ENCODE data around the gene SLAMF1. TPM values are rescaled to one million over a fixed set of nuclear protein-coding genes. Genes with fewer than 3 reads are reported as not detected.
"Not testable (repeated sequence)": the region's sequence is repeated elsewhere in the genome, so short reads cannot be mapped to it uniquely, and the experiment has no call there.

SLAMF1 gene
- total RNA-seq, 6 donors from 2014 or later, result 0.11 to 3.9 (median 1.5) TPM

GRCh38 chr1:160560045-160560705, 86.7 kb downstream of the SLAMF1 start:
- H3K27me3 ChIP-seq, result no peaks in the 10 kb centered on the region
- no peak for ATAC-seq (ENCODE audit: low FRiP score in 2 of 2)
- no peaks in the 10 kb centered on the region for H3K36me3 ChIP-seq
- 67 to 72% methylated on average over 4 of the region's 4 CpGs for WGBS, 2 donors
- peaks cover 0 to 6% (median 0%) of the 10 kb centered on the region in 4 donors for H3K4me1 ChIP-seq
- H3K4me3 ChIP-seq, result no peak overlapping the region
- no peak overlapping the region for H3K27ac ChIP-seq
- peaks cover 0 to 8% (median 4%) of the 10 kb centered on the region in 4 donors for H3K9me3 ChIP-seq
- DNase-seq, result no peak
- no peak for TF ChIP-seq POLR2AphosphoS5 (IDR thresholded peaks at IDR 0.05)
- TF ChIP-seq EP300 (IDR thresholded peaks at IDR 0.05), result no peak
- no peak for TF ChIP-seq POLR2A (IDR thresholded peaks at IDR 0.05)
- TF ChIP-seq CTCF (IDR thresholded peaks at IDR 0.05), result no peak

- H3K36me3 ChIP-seq; DNase-seq; H3K9me3 ChIP-seq; H3K27me3 ChIP-seq; H3K4me3 ChIP-seq; H3K4me1 ChIP-seq; ATAC-seq (ENCODE audit: low FRiP score in 2 of 2): not testable (repeated sequence)
- H3K27ac ChIP-seq, result peak overlapping the region in 2 of 4 donors; percentile 21 to 32
- WGBS, 2 donors, result 83 to 84% methylated on average over 3 of the region's 3 CpGs
Observed at GRCh38 chr1:160559437-160559836, 87.4 kb downstream of the SLAMF1 start.

- Histone ChIP-seq H3K36me3 (no peaks in the 10 kb centered on the region), H3K27ac (peak overlapping the region in 2 of 4 donors; percentile 21 to 32), H3K4me1 (peaks cover 0 to 6% (median 0%) of the 10 kb centered on the region in 4 donors), H3K27me3 (no peaks in the 10 kb centered on the region), H3K4me3 (no peak overlapping the region), H3K9me3 (peaks cover 0 to 8% (median 4%) of the 10 kb centered on the region in 4 donors)
- WGBS, 2 donors, result 72 to 76% methylated on average over 4 of the region's 4 CpGs
- DNase-seq (no peak), ATAC-seq (ENCODE audit: low FRiP score in 2 of 2) (no peak)
- TF ChIP-seq EP300 (IDR thresholded peaks at IDR 0.05) (no peak), POLR2A (IDR thresholded peaks at IDR 0.05) (no peak), POLR2AphosphoS5 (IDR thresholded peaks at IDR 0.05) (no peak), CTCF (IDR thresholded peaks at IDR 0.05) (no peak)
Observed at GRCh38 chr1:160558660-160559380, 88.0 kb downstream of the SLAMF1 start.

Other genes starting within 250 kb of the SLAMF1 start
- 1 to 10 TPM; 2.0 to 4.8 (median 2.7) TPM for gene VANGL2, start 246.5 kb downstream of the SLAMF1 start, total RNA-seq
- 10 to 100 TPM in 1 of 6 donors, 1 to 10 TPM in 5; 2.7 to 10.7 (median 3.4) TPM for gene SLAMF6, start 123.8 kb downstream of the SLAMF1 start, total RNA-seq
- gene CD84, start 67.5 kb downstream of the SLAMF1 start, total RNA-seq, result 10 to 100 TPM in 5 of 6 donors, 1 to 10 TPM in 1; 8.9 to 26.4 (median 17.4) TPM
- 10 to 100 TPM in 5 of 6 donors, 1 to 10 TPM in 1; 9.4 to 32.1 (median 16.3) TPM for gene CD48, start 64.8 kb upstream of the SLAMF1 start, total RNA-seq
- 10 to 100 TPM in 2 of 6 donors, 1 to 10 TPM in 3, under 1 TPM in 1; 0.67 to 17.2 (median 3.5) TPM for gene SLAMF7, start 92.2 kb upstream of the SLAMF1 start, total RNA-seq
- gene LY9, start 149.1 kb upstream of the SLAMF1 start, total RNA-seq, result 1 to 10 TPM in 5 of 6 donors, under 1 TPM in 1; 0.78 to 6.7 (median 2.3) TPM
- 1 to 10 TPM in 5 of 6 donors, under 1 TPM in 1; 0.78 to 4.1 (median 2.0) TPM for gene CD244, start 215.8 kb upstream of the SLAMF1 start, total RNA-seq
- 10 to 100 TPM in 1 of 6 donors, 1 to 10 TPM in 4, not detected in 1; 1.2 to 28.8 (median 2.2) TPM for gene ITLN1, start 238.1 kb upstream of the SLAMF1 start, total RNA-seq

Data from upper lobe of left lung (tissue), 6 donors.